OCI-LY1 (cell line): ENCODE results near the gene CLUH.

Source experiments
- CTCF ChIP-seq: fragments of 200-600 bp; sonication (generic), shearing (Covaris generic); IDR thresholded peaks from 2 replicates; pipeline ENCODE4 v1.5.1; 2017; ENCODE audit warnings: mild to moderate bottlenecking, antibody characterized with exemption, low read length, moderate library complexity, mixed read lengths
- EZH2 ChIP-seq: fragments of 200-600 bp; sonication (generic), shearing (Covaris generic); IDR thresholded peaks from 2 replicates; pipeline ENCODE4 v1.8.0; 2017; ENCODE audit warnings: borderline replicate concordance, mixed run types, mild to moderate bottlenecking, antibody characterized with exemption, low read length, moderate library complexity, mixed read lengths

- TF ChIP-seq CTCF (no peak), EZH2 (no peak)
Observed at GRCh38 chr17:2704890-2705248, 6.7 kb downstream of the CLUH start.
